SK-N-MC (cell line): Measurements from ENCODE around the gene DHFR2.

ENCODE experiments used
- EZH2 ChIP-seq: fragments of 200-600 bp; sonication (generic); IDR thresholded peaks from one replicate; pipeline ENCODE4 v1.6.1; 2017; ENCODE audit warnings: antibody characterized with exemption
- POLR2AphosphoS5 ChIP-seq: IDR thresholded peaks from 2 replicates; pipeline ENCODE4 v1.6.1; 2012; ENCODE audit warnings: mild to moderate bottlenecking, low read depth, low read length, borderline replicate concordance

GRCh38 chr3:94050546-94050945 is 12.2 kb downstream of the DHFR2 start:
- TF ChIP-seq EZH2 (no peak), POLR2AphosphoS5 (no peak)
